Sigmoid colon (tissue), 4 donors: ENCODE data around the gene SMARCA1.

ENCODE experiments used
- EP300 ChIP-seq, 4 donors: sonication (generic); formaldehyde crosslinking; IDR thresholded peaks; one replicate each; pipeline ENCODE4 v1.6.1; 2017; ENCODE audit warnings: antibody characterized with exemption in 4 of 4
- POLR2A ChIP-seq, 2 donors: fragments of 450-650 bp; IDR thresholded peaks; one replicate each; pipeline ENCODE4 v1.6.1; 2016; ENCODE audit warnings: antibody characterized with exemption in 2 of 2, mild to moderate bottlenecking in 2 of 2, moderate library complexity in 2 of 2
- POLR2AphosphoS5 ChIP-seq, 4 donors: sonication (generic); formaldehyde crosslinking; IDR thresholded peaks; one replicate each; pipeline ENCODE4 v1.6.1; 2017; ENCODE audit warnings: antibody characterized with exemption in 4 of 4
- TF ChIP-seq, protein P1 (sequence below), 4 experiments: fragments of 450-650 bp in 3 of 4; fragments of 200-600 bp in 1 of 4; IDR thresholded peaks; one replicate each; pipeline ENCODE4 v1.5.1; 2016 to 2019; ENCODE audit warnings: antibody characterized with exemption in 4 of 4, mild to moderate bottlenecking in 3 of 4, moderate library complexity in 2 of 4

DNA sequence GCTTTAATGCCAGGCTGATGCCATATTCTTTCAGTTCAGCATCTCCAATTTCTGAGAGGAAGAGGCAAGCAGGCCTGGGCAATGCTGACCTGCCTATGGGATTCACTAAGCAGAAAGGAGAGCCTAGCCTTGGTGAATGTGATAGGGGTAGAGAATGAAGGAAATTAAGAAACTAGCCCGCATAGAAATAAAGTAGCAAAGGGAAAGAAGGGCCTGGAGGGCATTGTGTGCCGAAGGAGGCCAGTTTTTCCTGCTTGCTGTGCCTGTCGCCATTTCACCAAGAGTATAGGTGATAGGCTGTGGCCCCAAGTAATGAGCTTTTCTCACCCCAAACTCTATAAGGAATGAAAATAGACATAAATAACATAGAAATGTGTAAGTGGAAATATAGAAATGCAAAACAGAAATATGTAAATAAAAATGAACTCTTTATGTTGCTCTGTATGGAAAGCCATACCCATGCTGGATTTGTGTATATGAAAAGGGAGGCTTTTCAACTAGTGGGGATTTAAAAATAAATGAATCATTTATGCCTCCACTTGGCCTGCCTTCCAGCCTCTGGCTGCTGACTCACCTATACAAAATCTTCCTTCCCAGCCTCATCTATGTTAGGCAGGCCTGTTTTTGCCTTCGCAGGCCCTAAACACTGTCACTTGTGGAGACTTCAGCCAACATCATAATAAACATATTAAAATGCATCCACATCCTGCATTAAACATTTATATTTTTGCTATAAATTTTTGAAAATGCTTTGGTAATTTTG is 11.7 kb upstream of the SMARCA1 start:
- TF ChIP-seq POLR2AphosphoS5 (IDR thresholded peaks at IDR 0.05) (no peak), EP300 (IDR thresholded peaks at IDR 0.05) (no peak), POLR2A (IDR thresholded peaks at IDR 0.05) (no peak)
- TF ChIP-seq, protein P1, sequence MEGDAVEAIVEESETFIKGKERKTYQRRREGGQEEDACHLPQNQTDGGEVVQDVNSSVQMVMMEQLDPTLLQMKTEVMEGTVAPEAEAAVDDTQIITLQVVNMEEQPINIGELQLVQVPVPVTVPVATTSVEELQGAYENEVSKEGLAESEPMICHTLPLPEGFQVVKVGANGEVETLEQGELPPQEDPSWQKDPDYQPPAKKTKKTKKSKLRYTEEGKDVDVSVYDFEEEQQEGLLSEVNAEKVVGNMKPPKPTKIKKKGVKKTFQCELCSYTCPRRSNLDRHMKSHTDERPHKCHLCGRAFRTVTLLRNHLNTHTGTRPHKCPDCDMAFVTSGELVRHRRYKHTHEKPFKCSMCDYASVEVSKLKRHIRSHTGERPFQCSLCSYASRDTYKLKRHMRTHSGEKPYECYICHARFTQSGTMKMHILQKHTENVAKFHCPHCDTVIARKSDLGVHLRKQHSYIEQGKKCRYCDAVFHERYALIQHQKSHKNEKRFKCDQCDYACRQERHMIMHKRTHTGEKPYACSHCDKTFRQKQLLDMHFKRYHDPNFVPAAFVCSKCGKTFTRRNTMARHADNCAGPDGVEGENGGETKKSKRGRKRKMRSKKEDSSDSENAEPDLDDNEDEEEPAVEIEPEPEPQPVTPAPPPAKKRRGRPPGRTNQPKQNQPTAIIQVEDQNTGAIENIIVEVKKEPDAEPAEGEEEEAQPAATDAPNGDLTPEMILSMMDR (IDR thresholded peaks at IDR 0.05): no peak
